SH-SY5Y (cell line): Measurements from ENCODE around the gene SLC8A3.

ENCODE experiments used
- GATA2 ChIP-seq: IDR thresholded peaks from 2 replicates; pipeline ENCODE4 v1.6.1; 2011; ENCODE audit warnings: mild to moderate bottlenecking, low read depth, low read length
- GATA3 ChIP-seq: IDR thresholded peaks from 2 replicates; pipeline ENCODE4 v1.6.1; 2011; ENCODE audit warnings: low read depth, mild to moderate bottlenecking, low read length, moderate library complexity

GRCh38 chr14:70018230-70018629 lies 170.5 kb downstream of the SLC8A3 start:
- TF ChIP-seq GATA2 (no peak), GATA3 (no peak)
